Measurements from ENCODE around the gene AIFM2. TPM values are rescaled to one million over a fixed set of nuclear protein-coding genes. Genes with fewer than 3 reads are reported as not detected.

The AIFM2 gene
- polyA plus RNA-seq, 4 donors: 3.8 to 15.7 (median 13.6) TPM

- peaks cover 0 to 4% (median 0%) of the 10 kb centered on the region in 3 donors for H3K36me3 ChIP-seq (ENCODE audit: control insufficient read depth in 3 of 3, insufficient read depth in 2 of 3, low read depth in 1 of 3, low read length in 3 of 3)
- DNase-seq (no peak), FAIRE-seq (no peak)
- 17 to 27% (median 22%) methylated on average over 2 of the region's 2 CpGs for WGBS, 3 donors
- no peaks in the 10 kb centered on the region for H3K9me3 ChIP-seq (ENCODE audit: control insufficient read depth in 2 of 2, insufficient read depth in 1 of 2, low read depth in 1 of 2, low read length in 1 of 2)
- no peaks in the 10 kb centered on the region for H3K27me3 ChIP-seq (ENCODE audit: control insufficient read depth in 3 of 3, insufficient read depth in 3 of 3, low read length in 3 of 3)
- peak overlapping the region in 1 of 3 donors; percentile 20 for H3K27ac ChIP-seq (ENCODE audit: low read depth in 1 of 3, low read length in 2 of 3)
- H3K4me1 ChIP-seq (ENCODE audit: control insufficient read depth in 3 of 3, insufficient read depth in 2 of 3, low read depth in 1 of 3, low read length in 2 of 3): peaks cover 4 to 10% (median 10%) of the 10 kb centered on the region in 3 donors
- peak overlapping the region in 1 of 3 donors; percentile 100 for H3K4me3 ChIP-seq (ENCODE audit: low read depth in 1 of 3, low read length in 3 of 3)
These were observed 36.4 kb upstream of the AIFM2 start for GRCh38 chr10:70169011-70169410.

GRCh38 chr10:70167246-70167645, 34.6 kb upstream of the AIFM2 start:
- Histone ChIP-seq H3K4me3 (ENCODE audit: low read depth in 1 of 3, low read length in 3 of 3) (no peak overlapping the region), H3K4me1 (ENCODE audit: control insufficient read depth in 3 of 3, insufficient read depth in 2 of 3, low read depth in 1 of 3, low read length in 2 of 3) (peaks cover 4 to 17% (median 10%) of the 10 kb centered on the region in 3 donors), H3K9me3 (ENCODE audit: control insufficient read depth in 2 of 2, insufficient read depth in 1 of 2, low read depth in 1 of 2, low read length in 1 of 2) (no peaks in the 10 kb centered on the region), H3K27ac (ENCODE audit: low read depth in 1 of 3, low read length in 2 of 3) (no peak overlapping the region), H3K27me3 (ENCODE audit: control insufficient read depth in 3 of 3, insufficient read depth in 3 of 3, low read length in 3 of 3) (no peaks in the 10 kb centered on the region), H3K36me3 (ENCODE audit: control insufficient read depth in 3 of 3, insufficient read depth in 2 of 3, low read depth in 1 of 3, low read length in 3 of 3) (peaks cover 0 to 6% (median 0%) of the 10 kb centered on the region in 3 donors)
- 81 to 85% (median 83%) methylated on average over 7 of the region's 7 CpGs for WGBS, 3 donors
- FAIRE-seq: no peak
- DNase-seq: no peak

GRCh38 chr10:70166394-70166793, 33.8 kb upstream of the AIFM2 start:
- H3K9me3 ChIP-seq (ENCODE audit: control insufficient read depth in 2 of 2, insufficient read depth in 1 of 2, low read depth in 1 of 2, low read length in 1 of 2): no peaks in the 10 kb centered on the region
- H3K4me1 ChIP-seq (ENCODE audit: control insufficient read depth in 3 of 3, insufficient read depth in 2 of 3, low read depth in 1 of 3, low read length in 2 of 3): peaks cover 4 to 24% (median 10%) of the 10 kb centered on the region in 3 donors
- FAIRE-seq (no peak), DNase-seq (no peak)
- peaks cover 0 to 9% (median 0%) of the 10 kb centered on the region in 3 donors for H3K36me3 ChIP-seq (ENCODE audit: control insufficient read depth in 3 of 3, insufficient read depth in 2 of 3, low read depth in 1 of 3, low read length in 3 of 3)
- H3K4me3 ChIP-seq (ENCODE audit: low read depth in 1 of 3, low read length in 3 of 3): no peak overlapping the region
- H3K27ac ChIP-seq (ENCODE audit: low read depth in 1 of 3, low read length in 2 of 3): no peak overlapping the region
- no peaks in the 10 kb centered on the region for H3K27me3 ChIP-seq (ENCODE audit: control insufficient read depth in 3 of 3, insufficient read depth in 3 of 3, low read length in 3 of 3)
- 79 to 86% (median 84%) methylated on average over 3 of the region's 3 CpGs for WGBS, 3 donors

DNA sequence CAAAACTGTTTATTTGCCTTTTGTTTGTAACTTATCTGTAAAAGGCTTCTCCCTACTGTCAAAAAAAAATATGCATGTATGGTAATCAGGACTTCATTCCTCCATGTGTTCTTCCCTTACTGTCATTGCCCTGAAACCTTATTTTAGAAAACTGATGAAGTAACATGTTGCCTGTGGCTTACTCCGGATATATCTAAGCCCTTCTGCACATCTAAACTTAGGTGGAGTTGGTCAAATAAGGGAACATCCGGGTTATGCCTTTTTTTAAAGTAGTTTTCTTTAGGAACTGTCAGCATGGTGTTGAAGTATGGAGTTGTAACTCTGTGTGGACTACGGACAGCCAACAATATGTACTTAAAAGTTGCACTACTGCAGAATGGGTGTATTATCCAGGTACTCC, 31.5 kb upstream of the AIFM2 start:
- 65 to 73% (median 72%) methylated on average over 3 of the region's 3 CpGs for WGBS, 3 donors
- DNase-seq (no peak), FAIRE-seq (no peak)
- no peaks in the 10 kb centered on the region for H3K27me3 ChIP-seq (ENCODE audit: control insufficient read depth in 3 of 3, insufficient read depth in 3 of 3, low read length in 3 of 3)
- no peak overlapping the region for H3K27ac ChIP-seq (ENCODE audit: low read depth in 1 of 3, low read length in 2 of 3)
- peaks cover 0 to 15% (median 0%) of the 10 kb centered on the region in 3 donors for H3K36me3 ChIP-seq (ENCODE audit: control insufficient read depth in 3 of 3, insufficient read depth in 2 of 3, low read depth in 1 of 3, low read length in 3 of 3)
- peaks cover 2 to 22% (median 7%) of the 10 kb centered on the region in 3 donors for H3K4me1 ChIP-seq (ENCODE audit: control insufficient read depth in 3 of 3, insufficient read depth in 2 of 3, low read depth in 1 of 3, low read length in 2 of 3)
- H3K4me3 ChIP-seq (ENCODE audit: low read depth in 1 of 3, low read length in 3 of 3): no peak overlapping the region
- H3K9me3 ChIP-seq (ENCODE audit: control insufficient read depth in 2 of 2, insufficient read depth in 1 of 2, low read depth in 1 of 2, low read length in 1 of 2): no peaks in the 10 kb centered on the region

- H3K9me3 ChIP-seq (ENCODE audit: control insufficient read depth in 2 of 2, insufficient read depth in 1 of 2, low read depth in 1 of 2, low read length in 1 of 2): no peaks in the 10 kb centered on the region
- peaks cover 0 to 15% (median 0%) of the 10 kb centered on the region in 3 donors for H3K36me3 ChIP-seq (ENCODE audit: control insufficient read depth in 3 of 3, insufficient read depth in 2 of 3, low read depth in 1 of 3, low read length in 3 of 3)
- H3K4me3 ChIP-seq (ENCODE audit: low read depth in 1 of 3, low read length in 3 of 3): no peak overlapping the region
- no peaks in the 10 kb centered on the region for H3K27me3 ChIP-seq (ENCODE audit: control insufficient read depth in 3 of 3, insufficient read depth in 3 of 3, low read length in 3 of 3)
- peaks cover 0 to 18% (median 2%) of the 10 kb centered on the region in 3 donors for H3K4me1 ChIP-seq (ENCODE audit: control insufficient read depth in 3 of 3, insufficient read depth in 2 of 3, low read depth in 1 of 3, low read length in 2 of 3)
- DNase-seq (no peak), FAIRE-seq (no peak)
- WGBS, 3 donors: 91 to 93% (median 92%) methylated on average over 4 of the region's 4 CpGs
- peak overlapping the region in 1 of 3 donors; percentile 52 for H3K27ac ChIP-seq (ENCODE audit: low read depth in 1 of 3, low read length in 2 of 3)
These were observed 30.8 kb upstream of the AIFM2 start for GRCh38 chr10:70163448-70163847.

DNA sequence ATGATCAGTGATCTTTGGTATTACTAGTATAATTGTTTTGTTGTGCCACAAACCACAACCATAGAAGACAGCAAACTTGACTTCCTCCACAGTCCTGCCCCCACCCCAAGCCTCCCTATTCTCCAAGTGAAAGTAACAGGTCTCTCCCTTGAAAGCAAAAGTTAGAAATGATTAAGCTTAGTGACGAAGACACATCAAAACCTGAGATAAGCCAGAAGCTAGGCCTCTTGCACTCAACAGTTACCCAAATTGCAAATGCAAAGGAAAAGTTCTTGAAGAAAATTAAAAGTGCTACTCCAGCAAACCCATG, 30.2 kb upstream of the AIFM2 start:
- peaks cover 0 to 18% (median 3%) of the 10 kb centered on the region in 3 donors for H3K36me3 ChIP-seq (ENCODE audit: control insufficient read depth in 3 of 3, insufficient read depth in 2 of 3, low read depth in 1 of 3, low read length in 3 of 3)
- no peak overlapping the region for H3K4me3 ChIP-seq (ENCODE audit: low read depth in 1 of 3, low read length in 3 of 3)
- no peaks in the 10 kb centered on the region for H3K9me3 ChIP-seq (ENCODE audit: control insufficient read depth in 2 of 2, insufficient read depth in 1 of 2, low read depth in 1 of 2, low read length in 1 of 2)
- no peaks in the 10 kb centered on the region for H3K27me3 ChIP-seq (ENCODE audit: control insufficient read depth in 3 of 3, insufficient read depth in 3 of 3, low read length in 3 of 3)
- no peak for FAIRE-seq
- no peak overlapping the region for H3K27ac ChIP-seq (ENCODE audit: low read depth in 1 of 3, low read length in 2 of 3)
- 13 to 32% (median 19%) methylated on average over 1 of the region's 1 CpG for WGBS, 3 donors
- H3K4me1 ChIP-seq (ENCODE audit: control insufficient read depth in 3 of 3, insufficient read depth in 2 of 3, low read depth in 1 of 3, low read length in 2 of 3): peaks cover 0 to 18% (median 2%) of the 10 kb centered on the region in 3 donors
- DNase-seq: peak in 1 of 2 donors; percentile 31

GRCh38 chr10:70162151-70162891, 29.7 kb upstream of the AIFM2 start:
- H3K4me3 ChIP-seq (ENCODE audit: low read depth in 1 of 3, low read length in 3 of 3): no peak overlapping the region
- WGBS, 3 donors: 85 to 100% (median 86%) methylated on average over 1 of the region's 2 CpGs
- peaks cover 0 to 18% (median 2%) of the 10 kb centered on the region in 3 donors for H3K4me1 ChIP-seq (ENCODE audit: control insufficient read depth in 3 of 3, insufficient read depth in 2 of 3, low read depth in 1 of 3, low read length in 2 of 3)
- H3K27ac ChIP-seq (ENCODE audit: low read depth in 1 of 3, low read length in 2 of 3): peak overlapping the region in 1 of 3 donors; percentile 20
- FAIRE-seq (no peak), DNase-seq (no peak)
- no peaks in the 10 kb centered on the region for H3K27me3 ChIP-seq (ENCODE audit: control insufficient read depth in 3 of 3, insufficient read depth in 3 of 3, low read length in 3 of 3)
- peaks cover 0 to 18% (median 3%) of the 10 kb centered on the region in 3 donors for H3K36me3 ChIP-seq (ENCODE audit: control insufficient read depth in 3 of 3, insufficient read depth in 2 of 3, low read depth in 1 of 3, low read length in 3 of 3)
- H3K9me3 ChIP-seq (ENCODE audit: control insufficient read depth in 2 of 2, insufficient read depth in 1 of 2, low read depth in 1 of 2, low read length in 1 of 2): no peaks in the 10 kb centered on the region

GRCh38 chr10:70160798-70161197, 28.2 kb upstream of the AIFM2 start:
- 5 to 39% (median 35%) methylated on average over 1 of the region's 1 CpG for WGBS, 3 donors
- peaks cover 2 to 14% (median 2%) of the 10 kb centered on the region in 3 donors for H3K4me1 ChIP-seq (ENCODE audit: control insufficient read depth in 3 of 3, insufficient read depth in 2 of 3, low read depth in 1 of 3, low read length in 2 of 3)
- no peaks in the 10 kb centered on the region for H3K27me3 ChIP-seq (ENCODE audit: control insufficient read depth in 3 of 3, insufficient read depth in 3 of 3, low read length in 3 of 3)
- H3K9me3 ChIP-seq (ENCODE audit: control insufficient read depth in 2 of 2, insufficient read depth in 1 of 2, low read depth in 1 of 2, low read length in 1 of 2): no peaks in the 10 kb centered on the region
- H3K4me3 ChIP-seq (ENCODE audit: low read depth in 1 of 3, low read length in 3 of 3): no peak overlapping the region
- no peak overlapping the region for H3K27ac ChIP-seq (ENCODE audit: low read depth in 1 of 3, low read length in 2 of 3)
- H3K36me3 ChIP-seq (ENCODE audit: control insufficient read depth in 3 of 3, insufficient read depth in 2 of 3, low read depth in 1 of 3, low read length in 3 of 3): peaks cover 4 to 25% (median 12%) of the 10 kb centered on the region in 3 donors
- DNase-seq: no peak
- no peak for FAIRE-seq

Measured in small intestine (tissue), 7 donors.